HUES6 (cell line): ENCODE data around the gene WDR59.
A peak's percentile ranks its signal among the peaks of the same experiment; 100 is the strongest.

Experiments
- H3K27ac ChIP-seq: 2 replicates; pipeline ENCODE4 v1.7.0; 2013; ENCODE audit warnings: low read depth, mild to moderate bottlenecking, low read length, inconsistent platforms
- H3K27me3 ChIP-seq: 2 replicates; pipeline ENCODE4 v1.6.1; 2013; ENCODE audit warnings: low read length; ENCODE audit not compliant: control insufficient read depth, insufficient read depth
- H3K36me3 ChIP-seq: 2 replicates; pipeline ENCODE4 v1.6.1; 2013; ENCODE audit warnings: low read length; ENCODE audit not compliant: control insufficient read depth, insufficient read depth
- H3K4me1 ChIP-seq: 2 replicates; pipeline ENCODE4 v1.6.1; 2013; ENCODE audit warnings: low read length; ENCODE audit not compliant: control insufficient read depth, insufficient read depth
- H3K4me3 ChIP-seq: 2 replicates; pipeline ENCODE4 v1.5.1; 2013; ENCODE audit warnings: low read depth, low read length
- H3K9ac ChIP-seq: one replicate; pipeline ENCODE4 v1.6.1; 2013; ENCODE audit warnings: mild to moderate bottlenecking, low read length
- H3K9me3 ChIP-seq: 2 replicates; pipeline ENCODE4 v1.6.1; 2013; ENCODE audit warnings: low read depth, low read length; ENCODE audit not compliant: control insufficient read depth, insufficient read depth

The WDR59 gene

DNA sequence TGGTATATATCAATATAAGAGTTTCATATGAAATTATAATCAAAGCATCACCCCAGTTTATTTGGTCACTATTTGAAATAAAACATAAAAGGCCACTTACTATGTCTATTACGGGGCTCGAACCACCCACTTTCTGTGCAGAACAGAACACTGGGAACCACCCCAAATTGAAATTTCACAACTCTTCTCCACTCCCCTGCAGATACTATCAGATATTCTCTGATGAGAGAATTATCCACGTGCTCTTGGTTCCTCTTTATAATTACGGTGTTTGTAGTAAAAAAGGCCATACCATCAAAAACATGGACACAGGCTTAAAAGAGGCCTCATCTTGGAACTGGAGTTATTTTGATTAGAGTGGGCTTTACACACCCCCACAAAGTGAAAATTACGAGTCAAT lies 82.8 kb downstream of the WDR59 start:
- H3K9ac ChIP-seq, result no peak overlapping the region
- H3K27me3 ChIP-seq, result no peaks in the 10 kb centered on the region
- H3K36me3 ChIP-seq, result peaks cover 68% of the 10 kb centered on the region
- no peak overlapping the region for H3K27ac ChIP-seq
- H3K9me3 ChIP-seq, result no peaks in the 10 kb centered on the region
- no peak overlapping the region for H3K4me3 ChIP-seq
- 0 out of 2 replicates have a peak, but pooled peaks cover 4% of the 10 kb centered on the region for H3K4me1 ChIP-seq

DNA sequence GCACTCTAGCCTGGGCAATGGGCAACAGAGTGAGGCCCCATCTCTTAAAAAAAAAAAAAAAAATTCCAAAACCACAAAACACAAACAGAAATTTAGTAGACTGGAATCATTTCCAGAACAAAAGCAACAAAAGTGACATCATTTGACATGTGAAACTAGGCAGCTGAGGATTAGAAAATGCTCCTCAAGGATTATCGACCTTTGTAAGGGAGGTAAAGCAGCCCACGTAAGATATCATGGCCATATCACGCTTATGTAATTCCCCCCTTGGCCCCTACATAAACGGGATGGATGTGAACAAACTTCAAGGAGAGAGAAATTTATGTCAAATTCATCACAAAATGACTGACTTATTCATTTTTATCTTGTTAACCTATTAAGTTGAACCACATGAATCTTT lies 83.3 kb downstream of the WDR59 start:
- H3K4me3 ChIP-seq, result no peak overlapping the region
- no peaks in the 10 kb centered on the region for H3K27me3 ChIP-seq
- 0 out of 2 replicates have a peak, but pooled peaks cover 4% of the 10 kb centered on the region for H3K4me1 ChIP-seq
- H3K36me3 ChIP-seq, result peaks cover 66% of the 10 kb centered on the region
- no peak overlapping the region for H3K9ac ChIP-seq
- H3K27ac ChIP-seq, result no peak overlapping the region
- H3K9me3 ChIP-seq, result no peaks in the 10 kb centered on the region

DNA sequence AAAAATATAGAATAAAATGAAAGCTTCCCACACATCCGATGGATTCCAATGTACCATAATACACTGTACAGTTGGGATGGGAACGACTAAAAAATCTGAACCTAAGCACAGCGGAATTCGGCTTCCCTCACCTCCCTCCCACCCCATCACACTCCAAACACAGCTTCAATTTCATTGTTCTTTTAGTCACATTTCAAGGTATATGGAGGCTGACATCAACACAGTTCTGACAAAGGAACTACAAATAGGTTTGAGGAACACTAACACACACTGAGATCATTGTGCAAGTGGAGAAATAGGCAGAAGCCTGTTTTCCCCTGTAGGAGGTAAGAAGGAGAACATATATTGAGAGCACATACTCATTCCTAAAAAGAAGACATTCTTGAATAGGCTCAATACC lies 85.1 kb downstream of the WDR59 start:
- Histone ChIP-seq H3K4me1 (0 out of 2 replicates have a peak, but pooled peaks cover 4% of the 10 kb centered on the region), H3K36me3 (peaks cover 70% of the 10 kb centered on the region), H3K9me3 (no peaks in the 10 kb centered on the region), H3K27ac (no peak overlapping the region), H3K4me3 (no peak overlapping the region), H3K9ac (no peak overlapping the region), H3K27me3 (no peaks in the 10 kb centered on the region)

DNA sequence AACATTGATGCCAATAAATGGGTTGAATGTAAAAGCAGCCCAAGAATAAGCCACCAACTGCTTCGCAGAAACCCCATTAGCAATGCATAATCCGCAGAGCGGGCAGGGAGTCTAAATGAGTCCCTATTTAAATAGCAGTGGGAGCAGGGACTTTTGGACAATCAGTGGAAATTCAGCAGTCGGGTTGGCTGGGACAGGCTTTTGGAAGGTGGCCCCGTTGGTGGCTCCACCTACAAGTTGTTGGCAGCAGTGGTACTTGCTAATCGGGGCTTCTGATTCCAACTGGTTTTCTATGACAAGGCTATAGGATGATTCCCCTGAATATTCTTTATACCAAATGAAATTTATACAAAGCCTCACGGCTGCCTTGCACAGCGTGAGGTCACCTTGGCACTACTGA lies 86.3 kb downstream of the WDR59 start:
- no peaks in the 10 kb centered on the region for H3K27me3 ChIP-seq
- H3K4me1 ChIP-seq, result 0 out of 2 replicates have a peak, but pooled peaks cover 4% of the 10 kb centered on the region
- peaks cover 69% of the 10 kb centered on the region for H3K36me3 ChIP-seq
- H3K9me3 ChIP-seq, result no peaks in the 10 kb centered on the region
- H3K9ac ChIP-seq, result no peak overlapping the region
- no peak overlapping the region for H3K27ac ChIP-seq
- no peak overlapping the region for H3K4me3 ChIP-seq

GRCh38 chr16:74896389-74897370 lies 88.2 kb downstream of the WDR59 start:
- H3K4me1 ChIP-seq, result peaks cover 14% of the 10 kb centered on the region
- H3K36me3 ChIP-seq, result peaks cover 69% of the 10 kb centered on the region
- H3K27me3 ChIP-seq, result no peaks in the 10 kb centered on the region
- no peak overlapping the region for H3K4me3 ChIP-seq
- H3K27ac ChIP-seq, result no peak overlapping the region
- H3K9me3 ChIP-seq, result no peaks in the 10 kb centered on the region
- no peak overlapping the region for H3K9ac ChIP-seq

DNA sequence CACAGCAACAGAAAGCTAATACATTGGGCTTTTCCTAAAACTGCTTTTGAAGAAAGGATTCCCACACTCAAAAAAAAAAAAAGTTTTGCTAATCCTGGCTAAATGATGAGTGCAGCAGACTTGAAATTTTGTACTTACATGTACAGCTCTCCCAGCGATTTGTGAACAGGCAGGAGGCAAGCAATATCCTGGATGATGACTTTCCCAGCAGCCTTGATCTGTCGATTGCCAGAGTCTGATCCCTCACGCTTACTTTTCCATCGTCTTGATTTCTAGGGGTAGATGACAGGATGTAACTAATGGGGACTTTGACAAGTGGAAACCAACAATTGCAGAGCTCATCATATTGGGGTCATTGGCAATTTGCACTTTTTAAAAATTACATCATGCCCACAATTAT lies 91.4 kb downstream of the WDR59 start:
- H3K36me3 ChIP-seq, result peaks cover 70% of the 10 kb centered on the region
- no peak overlapping the region for H3K27ac ChIP-seq
- peaks cover 11% of the 10 kb centered on the region for H3K4me1 ChIP-seq
- no peaks in the 10 kb centered on the region for H3K9me3 ChIP-seq
- no peak overlapping the region for H3K4me3 ChIP-seq
- no peak overlapping the region for H3K9ac ChIP-seq
- H3K27me3 ChIP-seq, result no peaks in the 10 kb centered on the region

DNA sequence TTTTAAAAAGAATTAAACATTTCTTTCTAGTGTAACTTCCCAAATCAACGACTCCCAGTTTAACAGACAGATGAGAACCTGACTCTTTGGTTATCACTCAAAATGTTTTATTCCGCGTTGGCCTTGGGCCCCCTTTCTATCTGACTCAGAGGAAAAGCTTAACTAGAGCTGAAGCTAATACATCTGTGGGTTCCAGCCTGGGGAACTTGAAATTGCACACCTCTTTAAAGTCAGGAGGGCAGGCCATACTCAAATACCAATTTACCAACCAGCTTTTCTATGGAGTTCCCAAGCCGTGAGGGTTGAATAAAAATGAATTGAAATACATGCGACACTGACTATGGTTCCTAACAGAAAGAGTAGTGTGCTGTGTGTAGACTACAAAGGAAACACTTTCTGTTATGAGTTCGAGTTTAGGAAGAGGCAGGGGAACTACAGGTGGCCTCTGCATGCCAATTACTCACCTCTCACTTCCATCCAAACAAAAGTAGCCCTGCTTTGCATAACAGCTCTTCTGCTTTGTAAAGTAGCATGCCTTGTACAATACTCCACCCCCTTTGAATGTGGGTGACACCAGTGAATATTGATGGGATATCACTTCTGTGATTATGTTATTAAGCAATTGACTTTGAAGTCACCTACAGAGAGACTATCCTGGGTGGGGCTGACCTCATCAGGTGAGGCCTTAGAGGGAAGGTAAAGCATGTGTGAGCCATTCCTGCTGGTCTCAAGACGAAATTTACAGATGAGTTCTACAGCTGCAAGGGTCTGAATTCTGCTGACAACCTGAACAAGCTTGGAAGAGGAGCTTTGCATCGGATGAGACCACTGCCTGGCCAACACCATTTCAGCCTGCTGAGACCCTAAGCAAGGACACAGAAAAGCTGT lies 92.1 kb downstream of the WDR59 start:
- peaks cover 10% of the 10 kb centered on the region for H3K4me1 ChIP-seq
- H3K9me3 ChIP-seq, result no peaks in the 10 kb centered on the region
- no peak overlapping the region for H3K9ac ChIP-seq
- H3K36me3 ChIP-seq, result peaks cover 72% of the 10 kb centered on the region
- H3K4me3 ChIP-seq, result no peak overlapping the region
- 0 out of 2 replicates have a peak overlapping the region, but pooled peaks have one; percentile 26 for H3K27ac ChIP-seq
- no peaks in the 10 kb centered on the region for H3K27me3 ChIP-seq

GRCh38 chr16:74888888-74889287 lies 96.0 kb downstream of the WDR59 start:
- H3K27ac ChIP-seq, result no peak overlapping the region
- H3K9me3 ChIP-seq, result no peaks in the 10 kb centered on the region
- H3K27me3 ChIP-seq, result no peaks in the 10 kb centered on the region
- H3K36me3 ChIP-seq, result peaks cover 91% of the 10 kb centered on the region
- H3K4me3 ChIP-seq, result no peak overlapping the region
- peaks cover 10% of the 10 kb centered on the region for H3K4me1 ChIP-seq
- no peak overlapping the region for H3K9ac ChIP-seq

GRCh38 chr16:74888232-74888862 lies 96.6 kb downstream of the WDR59 start:
- H3K9me3 ChIP-seq, result no peaks in the 10 kb centered on the region
- no peaks in the 10 kb centered on the region for H3K27me3 ChIP-seq
- H3K4me1 ChIP-seq, result peaks cover 8% of the 10 kb centered on the region
- no peak overlapping the region for H3K27ac ChIP-seq
- H3K36me3 ChIP-seq, result peaks cover 92% of the 10 kb centered on the region
- H3K4me3 ChIP-seq, result no peak overlapping the region
- H3K9ac ChIP-seq, result no peak overlapping the region

DNA sequence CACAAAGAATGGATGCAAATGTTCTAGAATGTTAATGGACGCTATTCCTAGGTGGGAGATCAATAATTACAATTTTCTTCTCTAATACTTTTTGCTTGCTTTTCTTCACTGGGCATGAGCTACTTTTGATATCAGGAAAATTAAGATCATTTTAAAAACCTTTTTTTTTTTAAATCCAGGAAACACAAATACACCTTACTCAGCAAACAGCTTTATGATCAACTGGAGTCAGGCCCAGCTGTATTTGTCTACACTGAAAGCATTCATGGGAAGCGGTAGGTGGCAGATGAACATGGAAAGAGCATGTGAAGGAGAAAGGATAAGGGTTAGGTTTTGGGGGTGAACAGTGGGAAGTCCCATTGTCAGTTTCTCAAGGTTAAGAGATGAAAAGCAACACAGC lies 97.8 kb downstream of the WDR59 start:
- peaks cover 88% of the 10 kb centered on the region for H3K36me3 ChIP-seq
- H3K27me3 ChIP-seq, result no peaks in the 10 kb centered on the region
- no peak overlapping the region for H3K4me3 ChIP-seq
- H3K27ac ChIP-seq, result no peak overlapping the region
- H3K4me1 ChIP-seq, result no peaks in the 10 kb centered on the region
- H3K9ac ChIP-seq, result no peak overlapping the region
- H3K9me3 ChIP-seq, result no peaks in the 10 kb centered on the region
